Body of pancreas (tissue), 4 donors: ENCODE data around the gene MFSD1.

Experiments
- CTCF ChIP-seq, 7 experiments: fragments of 450-650 bp in 4 of 7; fragments of 200-600 bp in 3 of 7; sonication (generic) in 3 of 7; IDR thresholded peaks; one replicate each; pipeline ENCODE4 v1.5.1; 2016 to 2019; ENCODE audit warnings: antibody characterized with exemption in 7 of 7
- POLR2A ChIP-seq, 3 donors: fragments of 450-650 bp; IDR thresholded peaks; one replicate each; pipeline ENCODE4 v1.6.1; 2016; ENCODE audit warnings: antibody characterized with exemption in 3 of 3, mild to moderate bottlenecking in 2 of 3

- TF ChIP-seq POLR2A (IDR thresholded peaks at IDR 0.05) (no peak), CTCF (IDR thresholded peaks at IDR 0.05) (no peak)
Measured at GRCh38 chr3:158849757-158850156, 47.9 kb downstream of the MFSD1 start.
